ENCODE measurements around the gene MYO5A. TPM values are rescaled to one million over a fixed set of nuclear protein-coding genes. Genes with fewer than 3 reads are reported as not detected.

The MYO5A gene
- polyA plus RNA-seq, 3 donors, result 6.9 to 33.5 (median 16.6) TPM

GRCh38 chr15:52262364-52262763, 266.3 kb downstream of the MYO5A start:
- Mint-ChIP-seq H3K4me3 (no peak overlapping the region), H3K27me3 (ENCODE audit: low read depth in 3 of 3) (peaks cover 0 to 2% (median 1%) of the 10 kb centered on the region in 3 donors), H3K9me3 (no peaks in the 10 kb centered on the region), H3K27ac (peak overlapping the region in 3 of 7 donors; percentile 5 to 14 (median 11)), H3K4me1 (peaks cover 13% of the 10 kb centered on the region), H3K36me3 (no peaks in the 10 kb centered on the region)
- TF ChIP-seq CTCF (IDR thresholded peaks at IDR 0.05), result no peak
- Histone ChIP-seq H3K4me3 (replicated peaks in 1 of 3; ENCODE audit: low read depth in 2 of 3, low read length in 3 of 3) (no peak overlapping the region), H3K9me3 (replicated peaks in 1 of 2; ENCODE audit: control insufficient read depth in 1 of 2, insufficient read depth in 1 of 2, low read length in 2 of 2) (no peaks in the 10 kb centered on the region), H3K9ac (ENCODE audit: insufficient read depth, low read length, poor library complexity, severe bottlenecking) (no peak overlapping the region), H3K27me3 (ENCODE audit: control insufficient read depth in 2 of 2, insufficient read depth in 2 of 2, low read length in 2 of 2) (no peaks in the 10 kb centered on the region), H3K4me2 (replicated peaks; ENCODE audit: extremely low read depth, low read length, poor library complexity, severe bottlenecking) (peak overlapping the region; percentile 42), H3K27ac (ENCODE audit: low read depth in 1 of 2, low read length in 2 of 2) (no peak overlapping the region), H2AFZ (ENCODE audit: insufficient read depth, low read depth, low read length, poor library complexity, severe bottlenecking) (peak overlapping the region; percentile 63), H3K4me1 (ENCODE audit: control insufficient read depth in 1 of 2, insufficient read depth in 2 of 2, low read length in 2 of 2) (peaks cover 12 to 13% of the 10 kb centered on the region in 2 donors), H3K79me2 (ENCODE audit: insufficient read depth, low read length) (no peaks in the 10 kb centered on the region), H4K20me1 (ENCODE audit: insufficient read depth, low read length) (no peaks in the 10 kb centered on the region), H3K36me3 (replicated peaks in 1 of 2; ENCODE audit: control insufficient read depth in 1 of 2, insufficient read depth in 2 of 2, low read length in 2 of 2) (no peaks in the 10 kb centered on the region)
- intact Hi-C loops (cut with micrococcal nuclease), result no loop called here
- 60% methylated on average over 2 of the region's 5 CpGs for WGBS (ENCODE audit: insufficient coverage)
- DNase-seq, result no peak

GRCh38 chr15:52261498-52262242, 267.0 kb downstream of the MYO5A start:
- peak overlapping the region; percentile 42 for H3K4me2 ChIP-seq (replicated peaks; ENCODE audit: extremely low read depth, low read length, poor library complexity, severe bottlenecking)
- DNase-seq, result peak; percentile 18 to 48 (median 23)
- no peaks in the 10 kb centered on the region for H3K9me3 Mint-ChIP-seq
- peak overlapping the region in 3 of 7 donors; percentile 19 to 66 (median 50) for H3K27ac Mint-ChIP-seq
- TF ChIP-seq CTCF (IDR thresholded peaks at IDR 0.05), result peak; percentile 12
- H4K20me1 ChIP-seq (ENCODE audit: insufficient read depth, low read length), result no peaks in the 10 kb centered on the region
- H3K9me3 ChIP-seq (replicated peaks in 1 of 2; ENCODE audit: control insufficient read depth in 1 of 2, insufficient read depth in 1 of 2, low read length in 2 of 2), result no peaks in the 10 kb centered on the region
- peak overlapping the region; percentile 31 for H3K9ac ChIP-seq (ENCODE audit: insufficient read depth, low read length, poor library complexity, severe bottlenecking)
- H3K4me1 Mint-ChIP-seq, result peaks cover 13% of the 10 kb centered on the region
- H3K4me3 ChIP-seq (replicated peaks in 1 of 3; ENCODE audit: low read depth in 2 of 3, low read length in 3 of 3), result peak overlapping the region in 1 of 3 experiments; percentile 41
- no peaks in the 10 kb centered on the region for H3K36me3 ChIP-seq (replicated peaks in 1 of 2; ENCODE audit: control insufficient read depth in 1 of 2, insufficient read depth in 2 of 2, low read length in 2 of 2)
- 8% methylated on average over 2 of the region's 8 CpGs for WGBS (ENCODE audit: insufficient coverage)
- H3K27me3 ChIP-seq (ENCODE audit: control insufficient read depth in 2 of 2, insufficient read depth in 2 of 2, low read length in 2 of 2), result no peaks in the 10 kb centered on the region
- H3K4me1 ChIP-seq (ENCODE audit: control insufficient read depth in 1 of 2, insufficient read depth in 2 of 2, low read length in 2 of 2), result peaks cover 12 to 13% of the 10 kb centered on the region in 2 donors
- no peaks in the 10 kb centered on the region for H3K36me3 Mint-ChIP-seq
- peak overlapping the region; percentile 57 for H2AFZ ChIP-seq (ENCODE audit: insufficient read depth, low read depth, low read length, poor library complexity, severe bottlenecking)
- H3K27ac ChIP-seq (ENCODE audit: low read depth in 1 of 2, low read length in 2 of 2), result no peak overlapping the region
- intact Hi-C loops (cut with micrococcal nuclease), result no loop called here
- peaks cover 0 to 2% (median 1%) of the 10 kb centered on the region in 3 donors for H3K27me3 Mint-ChIP-seq (ENCODE audit: low read depth in 3 of 3)
- H3K4me3 Mint-ChIP-seq, result peak overlapping the region; percentile 41 to 81
- no peaks in the 10 kb centered on the region for H3K79me2 ChIP-seq (ENCODE audit: insufficient read depth, low read length)
